ENCODE results near the gene MFAP4.

MFAP4 gene

GRCh38 chr17:19392303-19392702 lies 5.3 kb upstream of the MFAP4 start:
- no peak for TF ChIP-seq CTCF (IDR thresholded peaks at IDR 0.05; ENCODE audit: borderline replicate concordance, insufficient read depth, low read depth, low read length)
- H3K4me3 ChIP-seq (ENCODE audit: low read depth, low read length), result no peak overlapping the region

GRCh38 chr17:19391432-19391831 lies 4.4 kb upstream of the MFAP4 start:
- H3K4me3 ChIP-seq (ENCODE audit: low read depth, low read length), result no peak overlapping the region
- no peak for TF ChIP-seq CTCF (IDR thresholded peaks at IDR 0.05; ENCODE audit: borderline replicate concordance, insufficient read depth, low read depth, low read length)

GRCh38 chr17:19390951-19391350 lies 4.0 kb upstream of the MFAP4 start:
- TF ChIP-seq CTCF (IDR thresholded peaks at IDR 0.05; ENCODE audit: borderline replicate concordance, insufficient read depth, low read depth, low read length), result no peak
- no peak overlapping the region for H3K4me3 ChIP-seq (ENCODE audit: low read depth, low read length)

- no peak overlapping the region for H3K4me3 ChIP-seq (ENCODE audit: low read depth, low read length)
- no peak for TF ChIP-seq CTCF (IDR thresholded peaks at IDR 0.05; ENCODE audit: borderline replicate concordance, insufficient read depth, low read depth, low read length)
Measured at GRCh38 chr17:19388791-19389785, 2.1 kb upstream of the MFAP4 start.

DNA sequence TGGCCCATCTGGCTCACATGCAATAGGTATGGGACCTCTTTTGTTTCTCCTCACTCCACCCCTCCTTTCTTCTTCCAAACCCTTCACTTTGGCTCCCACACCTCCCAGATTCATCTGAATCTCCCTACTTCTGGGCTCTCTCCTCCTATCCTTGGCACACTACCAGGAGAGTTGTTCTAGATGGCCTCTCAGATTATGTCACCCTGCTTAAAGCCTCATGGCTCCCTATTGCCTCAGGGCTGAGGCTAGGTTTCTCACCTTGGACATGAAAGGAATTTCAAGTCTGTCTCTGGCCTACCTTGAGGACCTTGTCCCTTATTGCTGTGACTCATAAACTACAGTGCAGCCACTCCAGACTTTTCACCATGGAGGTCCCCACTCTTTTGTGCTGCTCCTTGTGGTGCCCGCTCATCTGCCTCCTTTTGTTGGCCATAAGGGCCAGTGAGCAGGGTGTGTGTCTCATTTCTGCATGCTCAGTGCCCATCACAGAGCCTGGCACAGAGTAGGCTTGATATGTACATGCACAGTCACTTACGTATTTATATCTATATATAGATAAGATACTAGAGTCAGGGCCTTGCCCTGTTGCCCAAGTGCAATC lies 1.0 kb upstream of the MFAP4 start:
- no peak overlapping the region for H3K4me3 ChIP-seq (ENCODE audit: low read depth, low read length)
- TF ChIP-seq CTCF (IDR thresholded peaks at IDR 0.05; ENCODE audit: borderline replicate concordance, insufficient read depth, low read depth, low read length), result no peak

DNA sequence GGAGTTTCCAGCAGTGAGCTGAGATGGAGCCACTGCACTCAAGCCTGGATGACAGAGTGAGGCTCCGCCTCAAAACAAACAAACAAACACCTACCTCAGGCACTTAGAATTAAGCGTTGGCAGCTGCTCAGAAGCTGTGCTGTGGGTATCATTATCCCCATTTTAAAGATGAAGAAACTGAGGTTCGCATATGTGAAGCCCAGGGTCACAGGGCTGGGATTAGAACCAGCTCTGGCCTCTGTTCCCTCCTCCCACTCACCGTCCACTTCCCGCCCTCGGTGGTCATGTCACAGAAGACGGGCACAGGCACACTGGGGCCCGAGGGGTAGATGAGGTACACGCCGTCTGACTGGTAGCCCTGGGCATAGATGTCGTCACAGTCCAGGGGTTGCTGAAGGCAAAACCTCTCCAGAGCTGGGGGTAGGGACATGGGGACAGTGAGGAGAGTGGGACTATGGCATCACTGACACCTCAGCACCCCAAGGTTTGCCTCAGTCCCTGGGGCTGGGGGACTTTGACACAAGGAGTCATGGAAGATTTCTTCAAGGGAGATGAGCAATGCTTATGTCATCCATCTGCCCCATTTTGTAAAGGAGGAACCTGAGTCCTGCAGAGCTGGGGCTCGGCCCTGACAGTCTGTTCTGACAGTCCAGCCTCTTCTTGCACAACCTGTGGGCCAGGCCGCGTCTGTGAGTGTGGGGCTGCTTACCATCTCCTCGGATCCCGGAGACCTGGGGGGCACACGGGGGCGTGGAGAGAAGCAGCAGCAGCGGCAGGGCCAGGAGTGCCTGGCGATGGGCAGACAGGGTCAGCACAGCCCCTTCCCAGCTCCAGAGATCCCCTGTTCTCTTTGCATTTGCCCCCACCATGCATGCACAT lies 700 bp downstream of the MFAP4 start:
- no peak overlapping the region for H3K4me3 ChIP-seq (ENCODE audit: low read depth, low read length)
- TF ChIP-seq CTCF (IDR thresholded peaks at IDR 0.05; ENCODE audit: borderline replicate concordance, insufficient read depth, low read depth, low read length), result no peak
